ENCODE measurements around the gene CTSK.

CTSK gene

DNA sequence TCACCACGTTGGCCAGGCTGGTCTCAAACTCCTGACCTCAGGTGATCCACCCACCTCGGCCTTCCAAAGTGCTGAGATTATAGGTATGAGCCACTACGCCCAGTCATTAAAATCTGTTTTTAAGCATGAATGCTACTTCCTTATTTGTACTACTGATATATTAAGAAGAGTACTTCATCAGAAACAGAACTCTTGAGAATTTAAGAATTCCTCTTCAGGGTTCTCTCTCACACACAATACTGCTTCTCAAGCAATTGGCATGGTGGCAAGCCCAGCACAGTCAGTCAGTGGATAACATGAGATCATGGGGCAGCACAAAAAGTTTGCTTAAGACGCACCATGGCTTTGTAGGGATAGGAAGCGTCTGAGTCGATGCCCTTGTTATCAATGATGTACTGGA lies 56.6 kb downstream of the CTSK start:
- DNase-seq = no peak

DNA sequence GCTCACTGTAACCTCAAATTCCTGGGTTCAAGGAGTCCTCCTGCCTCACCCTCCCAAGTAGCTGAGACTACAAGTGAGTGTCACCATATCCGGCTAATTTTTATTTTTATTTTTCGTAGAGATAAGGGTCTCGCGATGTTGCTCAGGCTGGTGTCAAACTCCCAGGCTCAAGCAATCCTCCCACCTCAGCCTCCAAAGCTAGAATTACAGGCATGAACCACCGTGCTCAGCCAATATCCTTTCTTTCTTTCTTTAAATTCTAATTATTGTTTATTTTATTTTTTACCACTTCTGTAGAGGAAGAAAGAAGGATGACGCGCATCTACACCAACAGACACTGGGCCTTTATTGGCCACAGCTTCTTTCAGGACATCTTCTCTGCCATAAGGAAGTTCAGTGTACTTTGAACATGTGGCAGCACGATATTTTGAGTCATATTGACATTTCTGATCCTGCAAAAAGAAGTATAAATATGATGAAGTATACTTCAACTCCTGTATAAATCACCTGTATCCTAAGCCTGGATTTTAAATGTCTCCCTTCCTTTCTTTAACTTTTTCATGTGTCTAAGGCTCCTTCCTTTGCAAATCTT lies 58.2 kb downstream of the CTSK start:
- DNase-seq = no peak

GRCh38 chr1:150748878-150749719 lies 59.0 kb downstream of the CTSK start:
- peak; percentile 5 for DNase-seq

Measured in activated CD4-positive, alpha-beta T cell treated with anti-CD3 and anti-CD28 coated beads, Interleukin-10, Interleukin-2, amounts not matched to agents 100 ng/mL and 50 ng/mL, durations not matched to agents 16 hours and 8 hours (primary cell).